DMS53 treated with DMSO at 0.1 percent for 48 hours (cell line): ENCODE measurements around the gene LRRC51.
A peak's percentile ranks its signal among the peaks of the same experiment; 100 is the strongest.
"Not testable (repeated sequence)": the region's sequence is repeated elsewhere in the genome, so short reads cannot be mapped to it uniquely, and the experiment has no call there.

ENCODE experiments used
- DNase-seq: peaks from one replicate; lab custom pipeline; 2025; ENCODE audit not compliant: unreplicated experiment; lab: John Stamatoyannopoulos, UW

The LRRC51 gene

GRCh38 chr11:72103754-72104167, 23.1 kb downstream of the LRRC51 start:
- no peak for DNase-seq

- no peak for DNase-seq
These were observed 25.2 kb downstream of the LRRC51 start, which contains the start of gene TOMT for GRCh38 chr11:72105888-72106287. Gene TOMT (plus strand): TSS chr11:72105924. CDS start chr11:72105952, 28 bp downstream.

- no peak for DNase-seq
These were observed 30.9 kb downstream of the LRRC51 start for GRCh38 chr11:72111300-72112142.

- peak; percentile 100 for DNase-seq
These were observed 31.7 kb downstream of the LRRC51 start, which contains the start of gene ANAPC15 for GRCh38 chr11:72112143-72112977. Gene ANAPC15 (minus strand): TSS chr11:72112695. CDS start chr11:72111276, 1,419 bp downstream.

GRCh38 chr11:72112978-72113808, 32.5 kb downstream of the LRRC51 start:
- no peak for DNase-seq

GRCh38 chr11:72114570-72114969, 33.9 kb downstream of the LRRC51 start:
- no peak for DNase-seq

GRCh38 chr11:72116019-72116755, 35.5 kb downstream of the LRRC51 start:
- no peak for DNase-seq

GRCh38 chr11:72119198-72119597, 38.5 kb downstream of the LRRC51 start:
- DNase-seq, result no peak

GRCh38 chr11:72120930-72121329, 40.3 kb downstream of the LRRC51 start:
- no peak for DNase-seq

GRCh38 chr11:72122607-72123006, 42.0 kb downstream of the LRRC51 start:
- no peak for DNase-seq

GRCh38 chr11:72123117-72123653, 42.5 kb downstream of the LRRC51 start:
- DNase-seq, result no peak

- DNase-seq, result no peak
These were observed 43.4 kb downstream of the LRRC51 start for GRCh38 chr11:72124046-72124445.

GRCh38 chr11:72125956-72126355, 45.3 kb downstream of the LRRC51 start:
- DNase-seq, result no peak

- DNase-seq, result no peak
These were observed 47.3 kb downstream of the LRRC51 start for GRCh38 chr11:72127923-72128322.

GRCh38 chr11:72129381-72129780, 48.7 kb downstream of the LRRC51 start:
- no peak for DNase-seq

- DNase-seq, result no peak
These were observed 52.0 kb downstream of the LRRC51 start for GRCh38 chr11:72132646-72133045.

GRCh38 chr11:72135473-72135872, 54.8 kb downstream of the LRRC51 start, which contains the start of gene FOLR3:
Gene FOLR3 (plus strand): TSS chr11:72135725. CDS start chr11:72135953, 228 bp downstream.
- not testable (repeated sequence) for DNase-seq

GRCh38 chr11:72135891-72136683, 55.4 kb downstream of the LRRC51 start:
- DNase-seq, result no peak

- DNase-seq, result no peak
These were observed 56.1 kb downstream of the LRRC51 start for GRCh38 chr11:72136684-72137262.
